ENCODE data around the gene MYO7B.

MYO7B gene

GRCh38 chr2:127658641-127659407 is 123.3 kb downstream of the MYO7B start:
- in situ Hi-C loops (cut with MboI; ENCODE audit: low sequenced_read_pairs): no loop called here

DNA sequence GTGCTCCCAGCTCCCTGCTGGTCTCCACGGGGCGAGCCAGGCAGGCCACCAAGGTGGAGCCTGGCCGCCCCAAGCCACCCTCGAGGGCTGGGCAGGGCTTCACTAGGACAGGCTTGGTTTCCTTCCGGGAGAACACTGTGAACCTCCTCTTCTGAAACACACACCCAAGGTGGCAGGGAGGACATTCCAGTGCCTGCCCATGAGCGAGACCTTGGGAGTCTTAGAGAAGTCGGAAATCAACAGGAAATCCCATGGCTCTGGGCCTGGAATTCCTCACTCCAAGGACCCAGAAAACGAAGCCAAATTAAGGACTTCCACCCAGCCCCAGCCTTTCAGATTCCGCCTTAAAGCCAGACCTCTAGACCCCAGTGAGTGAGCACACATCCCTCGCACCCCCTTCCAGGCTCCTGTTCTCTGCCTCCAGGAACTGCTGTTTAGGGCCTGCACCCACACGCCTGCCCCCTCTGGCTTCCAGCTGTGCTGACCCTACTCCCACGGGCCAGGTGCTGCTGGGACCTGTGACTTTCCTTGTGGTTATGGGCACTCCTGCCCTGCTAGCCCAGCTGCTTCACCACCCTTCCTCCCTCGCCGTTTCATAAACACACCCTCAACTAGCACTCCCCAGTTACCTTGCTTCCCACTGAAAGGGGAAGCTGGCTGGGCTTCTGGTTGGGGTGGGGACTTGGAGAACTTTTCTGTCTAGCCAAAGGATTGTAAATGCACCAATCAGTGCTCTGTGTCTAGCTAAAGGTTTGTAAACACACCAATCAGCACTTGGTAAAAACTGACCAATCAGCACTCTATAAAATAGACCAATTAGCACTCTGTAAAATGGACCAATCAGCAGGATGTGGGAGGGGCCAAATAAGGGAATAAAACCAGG is 124.2 kb downstream of the MYO7B start:
- in situ Hi-C loops (cut with MboI; ENCODE audit: low sequenced_read_pairs): no loop called here

GRCh38 chr2:127660291-127660578 is 124.8 kb downstream of the MYO7B start:
- in situ Hi-C loops (cut with MboI; ENCODE audit: low sequenced_read_pairs): no loop called here

DNA sequence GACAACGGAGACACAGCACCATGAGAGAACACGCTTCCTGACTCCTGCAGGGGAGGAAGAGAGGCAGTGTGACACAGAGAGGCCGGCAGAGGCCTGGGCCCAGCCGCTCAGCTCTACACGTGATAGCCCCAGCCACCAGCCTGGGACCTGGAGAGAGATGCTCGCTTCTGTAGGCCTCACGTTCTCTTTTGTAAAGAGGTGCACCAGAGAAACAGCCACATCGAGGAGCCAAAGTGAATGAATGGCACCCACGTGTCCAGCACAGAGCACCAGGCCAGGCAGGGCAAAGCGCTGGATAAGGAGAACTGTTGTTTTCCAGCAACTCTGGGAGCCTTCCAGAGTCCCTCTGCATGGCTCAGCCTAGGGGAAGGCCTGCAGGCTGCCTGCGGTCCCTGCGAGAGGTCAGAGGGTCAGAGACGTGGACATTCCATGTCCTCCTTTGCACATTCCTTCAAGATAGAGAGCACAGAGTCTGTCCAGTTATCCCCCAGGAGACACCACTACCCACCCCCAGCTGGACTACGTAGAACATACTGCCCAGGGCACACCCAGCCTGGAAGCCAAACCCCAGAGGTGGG is 125.7 kb downstream of the MYO7B start:
- in situ Hi-C loops (cut with MboI; ENCODE audit: low sequenced_read_pairs): no loop called here

DNA sequence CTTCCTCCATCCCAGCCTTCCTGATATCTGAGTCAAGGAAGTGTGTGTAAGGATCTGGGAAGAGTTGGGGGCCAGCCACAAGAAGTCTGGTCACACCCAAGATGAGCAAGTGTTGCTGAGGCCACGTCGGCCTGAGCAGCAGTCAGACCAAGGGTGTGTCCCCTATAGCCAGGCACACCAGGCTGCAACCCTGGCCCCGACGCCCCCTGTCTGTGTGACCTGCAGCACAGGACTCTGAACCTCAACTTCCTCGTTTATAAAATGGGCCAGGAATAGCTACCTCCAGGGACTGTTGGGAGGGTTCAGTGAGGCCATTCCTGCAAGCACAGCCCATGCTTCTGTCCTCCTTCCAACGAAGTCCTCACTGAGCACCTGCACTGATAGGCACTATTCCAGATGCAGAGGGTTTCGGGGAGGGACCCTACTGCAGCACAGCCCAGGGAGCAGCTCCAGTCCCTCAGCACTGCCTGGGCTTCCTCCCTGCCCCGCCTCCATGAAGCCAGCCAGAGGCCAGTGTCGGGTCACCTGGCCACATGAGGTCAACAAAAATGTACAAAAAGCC is 126.5 kb downstream of the MYO7B start:
- in situ Hi-C loops (cut with MboI; ENCODE audit: low sequenced_read_pairs): no loop called here

DNA sequence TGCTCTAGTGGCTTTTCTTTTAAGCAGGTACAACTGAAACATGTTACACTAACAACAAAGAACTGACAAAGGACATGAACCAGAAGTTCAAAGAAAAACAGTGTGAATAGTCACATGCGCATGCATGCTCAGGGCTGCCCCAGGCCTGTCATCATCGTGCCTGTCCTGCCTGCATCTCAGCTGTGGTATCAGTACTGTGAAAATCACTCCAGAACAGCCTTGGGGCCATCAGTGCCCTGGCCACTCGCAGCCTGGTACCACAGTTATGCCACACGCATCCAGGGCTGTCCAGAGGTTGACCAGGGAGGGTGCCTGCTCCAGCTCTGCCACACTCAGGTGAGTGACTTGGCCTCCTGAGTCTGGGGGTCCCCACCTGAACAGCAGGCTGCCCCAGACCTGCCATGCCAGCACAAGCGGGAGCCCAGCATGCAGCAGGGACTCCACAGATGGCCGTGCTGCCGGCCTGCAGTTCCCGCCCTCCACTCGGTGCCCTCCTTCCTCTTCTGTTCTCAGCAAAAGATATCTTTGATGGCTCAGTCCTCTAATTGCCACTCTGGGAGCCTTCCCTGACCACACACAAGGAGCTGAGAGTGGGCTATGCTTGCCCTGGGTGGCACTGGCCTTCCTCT is 127.6 kb downstream of the MYO7B start:
- in situ Hi-C loops (cut with MboI; ENCODE audit: low sequenced_read_pairs): no loop called here

GRCh38 chr2:127663566-127664064 is 128.1 kb downstream of the MYO7B start:
- in situ Hi-C loops (cut with MboI; ENCODE audit: low sequenced_read_pairs): no loop called here

GRCh38 chr2:127664065-127664894 is 128.8 kb downstream of the MYO7B start:
- in situ Hi-C loops (cut with MboI; ENCODE audit: low sequenced_read_pairs): no loop called here

DNA sequence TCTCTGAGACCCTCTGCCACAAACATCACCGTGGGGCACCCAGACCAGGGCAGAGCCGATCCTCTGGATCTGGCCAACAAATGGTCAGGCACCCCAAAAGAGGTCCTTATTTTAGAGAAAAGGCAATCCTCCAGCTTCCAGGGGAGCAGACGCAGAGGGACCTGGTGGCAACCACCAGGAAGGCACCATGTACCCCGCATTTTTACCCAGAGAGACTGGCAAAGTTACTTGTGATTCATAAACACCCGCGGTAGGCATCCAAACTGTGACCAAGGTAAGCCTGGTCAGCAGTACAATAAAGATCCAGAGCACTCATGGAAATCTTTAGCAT is 129.4 kb downstream of the MYO7B start:
- in situ Hi-C loops (cut with MboI; ENCODE audit: low sequenced_read_pairs): no loop called here

- in situ Hi-C loops (cut with MboI; ENCODE audit: low sequenced_read_pairs): no loop called here
These were observed 129.9 kb downstream of the MYO7B start for GRCh38 chr2:127665267-127665893.

DNA sequence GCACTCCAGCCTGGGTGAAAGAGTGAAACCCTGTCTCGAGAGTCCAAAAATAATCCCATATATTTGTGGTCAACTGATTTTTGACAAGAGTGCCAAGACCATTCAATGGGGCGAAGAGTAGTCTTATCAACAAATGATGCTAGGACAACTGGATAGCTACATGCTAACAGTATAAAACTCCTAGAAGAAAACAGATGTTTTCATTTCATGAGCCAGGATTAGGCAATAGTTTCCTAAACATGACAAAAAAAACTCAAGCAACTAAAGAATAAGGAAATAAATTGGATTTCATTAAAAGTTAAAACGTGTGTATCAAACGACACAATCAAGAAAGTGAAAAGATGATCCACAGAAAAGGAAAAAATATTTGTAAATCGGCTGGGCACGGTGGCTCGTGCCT is 133.6 kb downstream of the MYO7B start:
- in situ Hi-C loops (cut with MboI; ENCODE audit: low sequenced_read_pairs): no loop called here

GRCh38 chr2:127670055-127670956 is 134.8 kb downstream of the MYO7B start:
- in situ Hi-C loops (cut with MboI; ENCODE audit: low sequenced_read_pairs): no loop called here

DNA sequence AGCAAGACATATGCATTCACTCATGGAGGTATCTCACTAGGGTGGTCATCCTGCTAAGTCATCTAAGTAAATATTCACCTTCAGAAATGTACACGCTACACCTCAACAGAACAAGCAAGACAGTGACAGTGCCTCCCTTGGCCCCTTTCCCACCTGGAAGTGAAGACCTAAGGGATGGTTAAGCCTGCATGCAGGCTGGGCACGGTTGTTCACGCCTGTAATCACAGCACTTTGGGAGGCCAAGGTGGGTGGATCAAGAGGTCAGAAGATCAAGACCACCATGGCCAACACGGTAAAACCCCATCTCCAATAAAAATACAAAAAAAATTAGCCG is 135.4 kb downstream of the MYO7B start:
- in situ Hi-C loops (cut with MboI; ENCODE audit: low sequenced_read_pairs): no loop called here

GRCh38 chr2:127671557-127672302 is 136.2 kb downstream of the MYO7B start:
- in situ Hi-C loops (cut with MboI; ENCODE audit: low sequenced_read_pairs): no loop called here

DNA sequence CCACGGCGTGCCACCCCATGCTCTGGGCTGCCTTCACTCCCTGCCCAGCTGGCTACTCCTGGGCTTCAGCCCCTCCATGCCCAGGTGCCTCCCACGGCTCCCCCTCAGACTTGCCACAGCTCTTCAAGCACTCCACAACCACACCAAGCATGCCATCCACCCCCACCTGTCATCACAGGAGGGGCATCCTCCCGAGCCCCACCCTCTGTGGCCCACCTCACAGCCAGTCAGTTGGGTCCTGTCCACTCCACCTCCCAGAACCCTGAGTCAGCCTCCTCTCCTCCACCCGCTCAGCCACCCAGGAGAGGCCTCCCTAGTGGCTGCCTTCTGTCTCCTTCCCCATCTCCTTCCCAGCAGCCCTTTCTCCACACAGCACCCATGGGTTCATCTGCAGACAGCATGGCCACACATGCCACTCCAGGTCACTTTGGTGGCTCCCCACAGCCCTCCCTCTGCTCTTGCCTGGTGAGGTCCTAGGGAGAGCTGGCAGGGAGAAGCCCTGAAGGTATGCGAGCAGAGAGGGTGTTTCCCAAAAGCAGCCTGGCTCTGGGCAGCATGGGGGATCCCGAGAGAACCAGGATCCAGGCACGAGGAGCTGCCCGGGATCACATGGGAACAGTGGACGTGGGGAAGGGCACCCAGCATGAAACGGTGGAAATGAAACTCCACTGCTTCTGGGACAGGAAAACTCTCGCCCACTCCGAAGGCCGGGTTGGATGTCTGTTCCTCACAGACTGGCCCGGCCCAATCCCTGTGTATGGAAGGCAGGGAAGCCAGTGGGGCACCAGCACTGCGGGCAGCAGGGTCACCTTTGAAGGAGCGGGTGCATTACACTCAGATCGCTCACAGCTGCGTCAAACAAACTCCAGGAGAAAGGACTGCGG is 137.1 kb downstream of the MYO7B start:
- in situ Hi-C loops (cut with MboI; ENCODE audit: low sequenced_read_pairs): no loop called here

DNA sequence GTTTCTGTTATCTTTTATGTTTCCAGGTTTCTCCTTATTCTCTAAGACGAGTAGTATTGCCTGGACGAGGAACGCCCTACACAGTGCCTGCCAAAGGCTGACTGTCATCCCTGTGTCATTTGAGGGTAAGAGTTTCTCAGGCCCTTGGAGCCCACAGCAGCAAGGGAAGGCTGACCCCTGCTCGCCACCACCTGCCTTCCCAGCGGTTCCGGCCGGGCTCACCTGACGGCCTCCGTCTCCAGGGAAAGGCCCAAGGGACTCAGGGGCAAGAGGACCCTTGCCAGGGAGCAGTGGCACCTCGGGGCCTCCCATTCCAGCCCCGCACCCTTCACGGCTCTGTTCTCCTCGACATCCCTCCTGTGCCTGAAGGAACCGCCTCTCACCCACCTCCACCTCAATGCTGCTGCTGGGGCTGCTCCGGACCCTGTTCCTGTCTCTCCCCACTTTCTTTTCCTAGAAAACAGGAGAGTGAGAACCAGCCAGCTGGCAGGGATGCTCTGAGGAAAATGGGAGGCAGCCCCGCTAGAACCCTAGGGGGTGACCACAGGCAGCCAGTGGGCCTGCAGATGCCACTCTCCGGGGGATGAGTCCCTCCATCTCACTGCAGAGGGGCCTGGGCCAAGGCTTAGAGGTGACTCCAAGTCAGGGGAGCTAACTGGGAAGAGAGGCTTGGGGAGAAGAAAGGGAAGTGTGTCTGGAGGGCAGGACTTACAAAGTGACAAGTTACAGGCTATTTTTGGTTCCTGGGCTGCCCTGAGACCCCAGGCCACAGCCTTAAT is 138.0 kb downstream of the MYO7B start:
- in situ Hi-C loops (cut with MboI; ENCODE audit: low sequenced_read_pairs): no loop called here

Data from HL-60/S4 treated with phorbol 12-myristate 13-acetate at 8.2 ng/mL for 4 days and 3 days (cell line).